HepG2 (cell line): ENCODE measurements around the gene ABCC8. TPM values are rescaled to one million over a fixed set of nuclear protein-coding genes. Genes with fewer than 3 reads are reported as not detected.

ENCODE experiments used
- ATAC-seq: fragments of 200-7000 bp; cut with Tn5 transposase; 3 replicates; pipeline ENCODE4 v1.9.1; 2020; ENCODE audit warnings: mild to moderate bottlenecking, moderate library complexity
- BruUV-seq: library from RNA; stranded (reverse); fragments of 400-500 nt; replicated peaks from 2 replicates; lab custom pipeline; 2021; lab: Mats Ljungman, UMichigan
- CTCF ChIA-PET: fragments of 300-600 bp; formaldehyde crosslinking; extraction: SDS; loops from one replicate; lab custom pipeline; 2021; ENCODE audit warnings: low total read pairs, inconsistent platforms, low intra/inter-chr PET ratio; lab: Yijun Ruan, JAX
- POLR2A ChIA-PET: fragments of 350-600 bp; sonication (Branson Sonifier 250); formaldehyde crosslinking; loops from one replicate; lab custom pipeline; 2020; ENCODE audit warnings: antibody characterized with exemption, inconsistent platforms; lab: Yijun Ruan, JAX
- DNase-seq: peaks from one replicate; pipeline ENCODE4 v3.0.0-alpha.2; 2015; ENCODE audit warnings: low spot score
- FAIRE-seq: peaks from 3 replicates; lab custom pipeline; 2011; peaks lifted over from hg19 to GRCh38; lab: Jason Lieb, UNC
- H2AFZ ChIP-seq: one replicate; pipeline ENCODE4 v1.6.1; 2011; ENCODE audit warnings: low read length, inconsistent platforms
- H3K27ac ChIP-seq: fragments of 300-600 bp; 3 replicates; pipeline ENCODE4 v1.8.0; 2011; ENCODE audit warnings: mixed run types, mild to moderate bottlenecking, mixed read lengths, low read length, inconsistent platforms; ENCODE audit not compliant: insufficient read depth; ENCODE audit errors: extremely low read length
- H3K27me3 ChIP-seq, 2 experiments: fragments of 200-600 bp in 1 of 2; 2 replicates in 1 of 2; 3 replicates in 1 of 2; pipeline versions ENCODE4 v1.6.0 to v1.8.0; 2011; ENCODE audit warnings: low read length in 2 of 2, mild to moderate bottlenecking in 2 of 2, moderate library complexity in 2 of 2, inconsistent platforms in 1 of 2; ENCODE audit not compliant: insufficient read depth in 2 of 2, control insufficient read depth in 1 of 2
- H3K36me3 ChIP-seq, 2 experiments: fragments of 200-600 bp in 1 of 2; replicated peaks in 1 of 2; 2 replicates in 1 of 2; 3 replicates in 1 of 2; pipeline versions ENCODE4 v1.5.1 to v1.8.0; 2011; ENCODE audit warnings: low read length in 2 of 2, inconsistent platforms in 1 of 2; ENCODE audit not compliant: insufficient read depth in 2 of 2, control insufficient read depth in 1 of 2
- H3K4me1 ChIP-seq: 2 replicates; pipeline ENCODE4 v1.5.1; 2012; ENCODE audit warnings: low read length, inconsistent platforms; ENCODE audit not compliant: insufficient read depth
- H3K4me2 ChIP-seq: 2 replicates; pipeline ENCODE4 v1.6.0; 2011; ENCODE audit warnings: low read depth, low read length, inconsistent platforms
- H3K4me3 ChIP-seq, 3 experiments: fragments of 200-600 bp in 1 of 3; sonication (generic), shearing (Covaris generic) in 1 of 3; replicated peaks in 1 of 3; 2 replicates each; pipeline ENCODE4 v1.5.1; 2011 to 2016; ENCODE audit warnings: low read length in 3 of 3, inconsistent platforms in 2 of 3, low read depth in 2 of 3, mild to moderate bottlenecking in 2 of 3, control low read depth in 1 of 3, mixed read lengths in 1 of 3; ENCODE audit not compliant: insufficient read depth in 1 of 3
- H3K79me2 ChIP-seq: one replicate; pipeline ENCODE4 v1.6.1; 2011; ENCODE audit warnings: low read length, inconsistent platforms; ENCODE audit not compliant: insufficient read depth
- H3K9ac ChIP-seq: 2 replicates; pipeline ENCODE4 v1.6.0; 2011; ENCODE audit warnings: mild to moderate bottlenecking, low read depth, low read length, inconsistent platforms; ENCODE audit not compliant: insufficient read depth
- H3K9me3 ChIP-seq: 2 replicates; pipeline ENCODE4 v1.5.1; 2012; ENCODE audit warnings: mild to moderate bottlenecking, low read length
- H4K20me1 ChIP-seq: 2 replicates; pipeline ENCODE4 v1.6.0; 2011; ENCODE audit warnings: inconsistent platforms, mild to moderate bottlenecking, low read length, moderate library complexity; ENCODE audit not compliant: insufficient read depth
- EHMT2 ChIP-seq: fragments of 200-600 bp; sonication (generic); IDR thresholded peaks from 2 replicates; pipeline ENCODE4 v1.7.0; 2017; ENCODE audit warnings: antibody characterized with exemption, low read depth, low read length, borderline replicate concordance
- ISX ChIP-seq: sonication (generic); formaldehyde crosslinking; conservative IDR thresholded peaks from 2 replicates; pipeline ENCODE4 v1.5.0; 2020; ENCODE audit warnings: missing genetic modification reagents
- KLF12 ChIP-seq: sonication (generic); formaldehyde crosslinking; IDR thresholded peaks from 2 replicates; pipeline ENCODE4 v1.4.0; 2020; ENCODE audit warnings: missing genetic modification reagents, borderline replicate concordance
- REXO4 ChIP-seq: sonication (generic); formaldehyde crosslinking; IDR thresholded peaks from 2 replicates; pipeline ENCODE4 v1.8.0; 2022; ENCODE audit warnings: missing genetic modification reagents, mild to moderate bottlenecking, borderline replicate concordance
- TEAD2 ChIP-seq: sonication (generic); formaldehyde crosslinking; IDR thresholded peaks from 2 replicates; pipeline ENCODE4 v1.9.0; 2021; ENCODE audit warnings: missing genetic modification reagents
- ZFP62 ChIP-seq: sonication (generic); formaldehyde crosslinking; IDR thresholded peaks from 2 replicates; pipeline ENCODE4 v1.4.0; 2020; ENCODE audit warnings: missing genetic modification reagents
- WGBS: methylation state at CpG from one replicate; pipeline ENCODE4 v1.1.6; 2017; ENCODE audit warnings: low lambda C conversion rate; 5-methylcytosine and 5-hydroxymethylcytosine counted together
- in situ Hi-C: cut with HindIII; loops from 2 replicates; pipeline ENCODE4 v1.10.0; 2017; ENCODE audit warnings: low pct_unique_long_range_greater_than_20kb; ENCODE audit not compliant: extremely low pct_ligation_motif_present
- intact Hi-C: fragments of 100-400 bp; cut with micrococcal nuclease; formaldehyde crosslinking; loops from one replicate; pipeline ENCODE4 v1.10.0; 2022; ENCODE audit not compliant: unreplicated experiment
- polyA plus RNA-seq, 8 experiments: library from polyadenylated mRNA; depleted of rRNA in 3 of 8; stranded (reverse) in 7 of 8; unstranded in 1 of 8; fragments of >200 nt; fragmentation: Illumina TruSeq in 4 of 8; extraction: Trizol in 4 of 8; gene quantifications; 2 replicates each; pipeline versions ENCODE4 v1.2.1 to v1.2.3, GENCODE V29; 2011 to 2016; ENCODE audit warnings: low read depth in 4 of 8, missing spikeins in 1 of 8, mixed read lengths in 1 of 8; ENCODE audit not compliant: insufficient read depth in 1 of 8
- total RNA-seq, 5 experiments: library from RNA; depleted of rRNA; stranded (reverse); fragments of >200 nt; fragmentation: Illumina TruSeq; extraction: Trizol; gene quantifications; 2 replicates each; pipeline ENCODE4 v1.2.3, GENCODE V29; 2016; ENCODE audit warnings: low read depth in 1 of 5

Gene ABCC8
- total and polyA plus RNA-seq, 2 of the 13 experiments (the other 11 are each of a cell fraction or from before 2014, with no cell fraction given): not detected

GRCh38 chr11:17508791-17509190, 32.1 kb upstream of the ABCC8 start:
- ChIA-PET POLR2A (no interaction called here), CTCF (no interaction called here)
- in situ Hi-C loops (loop anchor here (5.0 to 25.0 kb wide), 2 partner anchors 126 to 271 kb away; no protein-coding TSS in a partner anchor), intact Hi-C loops (loop anchor here (10.0 kb wide), 1 partner anchor 274 kb away; no protein-coding TSS in a partner anchor)
- no peak overlapping the region for H3K4me3 ChIP-seq
- no peaks in the 10 kb centered on the region for H3K36me3 ChIP-seq
- no peak overlapping the region for H2AFZ ChIP-seq
- ATAC-seq (no peak), DNase-seq (no peak), FAIRE-seq (no peak)
- no peaks in the 10 kb centered on the region for H3K79me2 ChIP-seq
- H3K4me2 ChIP-seq: no peak overlapping the region
- no peak overlapping the region for H3K9ac ChIP-seq
- 8% methylated on average over 3 of the region's 3 CpGs for WGBS
- no peaks in the 10 kb centered on the region for H3K9me3 ChIP-seq
- no peaks in the 10 kb centered on the region; a peak in 2 of 5 replicates for H3K27me3 ChIP-seq
- no peaks in the 10 kb centered on the region for H4K20me1 ChIP-seq
- H3K4me1 ChIP-seq: no peaks in the 10 kb centered on the region
- TF ChIP-seq ZFP62 (CRISPR knock-in tag): no peak
- TF ChIP-seq ISX (CRISPR knock-in tag): no peak
- TF ChIP-seq TEAD2 (CRISPR knock-in tag): no peak
- TF ChIP-seq EHMT2: no peak
- TF ChIP-seq KLF12 (CRISPR knock-in tag): no peak
- BruUV-seq: no TSS peak
- H3K27ac ChIP-seq: no peak overlapping the region

- Histone ChIP-seq H3K9ac (no peak overlapping the region), H3K4me2 (no peak overlapping the region), H3K4me3 (no peak overlapping the region), H3K79me2 (no peaks in the 10 kb centered on the region), H3K9me3 (no peaks in the 10 kb centered on the region), H3K27me3 (no peaks in the 10 kb centered on the region; a peak in 2 of 5 replicates), H3K27ac (no peak overlapping the region), H2AFZ (no peak overlapping the region), H3K4me1 (no peaks in the 10 kb centered on the region), H4K20me1 (no peaks in the 10 kb centered on the region), H3K36me3 (no peaks in the 10 kb centered on the region)
- FAIRE-seq (no peak), ATAC-seq (no peak), DNase-seq (no peak)
- intact Hi-C loops: loop anchor here (10.0 kb wide), 1 partner anchor 274 kb away; no protein-coding TSS in a partner anchor
- CTCF ChIA-PET: no interaction called here
- 13% methylated on average over 3 of the region's 3 CpGs for WGBS
- POLR2A ChIA-PET: no interaction called here
- no peak for TF ChIP-seq REXO4 (CRISPR knock-in tag)
- in situ Hi-C loops: loop anchor here (5.0 to 25.0 kb wide), 2 partner anchors 126 to 271 kb away; no protein-coding TSS in a partner anchor
- BruUV-seq: no TSS peak
Observed at GRCh38 chr11:17508306-17508705, 31.7 kb upstream of the ABCC8 start.
